Epidermal melanocyte (primary cell): Measurements from ENCODE around the gene HDLBP.

Experiments used
- DNase-seq: peaks from one replicate; pipeline ENCODE4 v3.0.0; 2011; ENCODE audit warnings: low spot score; ENCODE audit not compliant: insufficient read length

The HDLBP gene

GRCh38 chr2:241257419-241258032, 57.9 kb downstream of the HDLBP start:
- no peak for DNase-seq

- no peak for DNase-seq
Observed at GRCh38 chr2:241256168-241256545, 59.3 kb downstream of the HDLBP start.

- DNase-seq, result no peak
Observed at GRCh38 chr2:241255542-241256167, 59.8 kb downstream of the HDLBP start.

- no peak for DNase-seq
Observed at GRCh38 chr2:241254904-241255351, 60.5 kb downstream of the HDLBP start.

- no peak for DNase-seq
Observed at GRCh38 chr2:241252778-241253475, 62.5 kb downstream of the HDLBP start.

- DNase-seq, result no peak
Observed at GRCh38 chr2:241249654-241250053, 65.8 kb downstream of the HDLBP start.

- DNase-seq, result no peak
Observed at GRCh38 chr2:241248897-241249296, 66.6 kb downstream of the HDLBP start.

- no peak for DNase-seq
Observed at GRCh38 chr2:241248289-241248688, 67.2 kb downstream of the HDLBP start.

GRCh38 chr2:241244368-241244767, 71.1 kb downstream of the HDLBP start:
- no peak for DNase-seq

GRCh38 chr2:241242306-241242705, 73.2 kb downstream of the HDLBP start:
- DNase-seq, result no peak

- no peak for DNase-seq
Observed at GRCh38 chr2:241241669-241242068, 73.8 kb downstream of the HDLBP start.

GRCh38 chr2:241240320-241241004, 75.0 kb downstream of the HDLBP start:
- no peak for DNase-seq

- no peak for DNase-seq
Observed at GRCh38 chr2:241239552-241240202, 75.8 kb downstream of the HDLBP start.

- no peak for DNase-seq
Observed at GRCh38 chr2:241238693-241239198, 76.7 kb downstream of the HDLBP start.

GRCh38 chr2:241237949-241238371, 77.5 kb downstream of the HDLBP start:
- DNase-seq, result no peak

- no peak for DNase-seq
Observed at GRCh38 chr2:241237047-241237446, 78.4 kb downstream of the HDLBP start.

- DNase-seq, result no peak
Observed at GRCh38 chr2:241235859-241236593, 79.4 kb downstream of the HDLBP start.

GRCh38 chr2:241234962-241235740, 80.3 kb downstream of the HDLBP start:
- DNase-seq, result no peak

GRCh38 chr2:241234066-241234790, 81.2 kb downstream of the HDLBP start:
- DNase-seq, result no peak
